Neuronal stem cell (in vitro differentiated cells): ENCODE data around the gene TTLL8.
A peak's percentile ranks its signal among the peaks of the same experiment; 100 is the strongest.

Source experiments
- DNase-seq: peaks from one replicate; pipeline ENCODE4 v3.0.0-alpha.2; 2013; ENCODE audit warnings: low spot score
- H2AFZ ChIP-seq: one replicate; pipeline ENCODE4 v1.6.1; 2013; ENCODE audit warnings: mild to moderate bottlenecking, low read length, inconsistent platforms
- H2AK5ac ChIP-seq: 2 replicates; pipeline ENCODE4 v1.6.1; 2013; ENCODE audit warnings: low read depth, mild to moderate bottlenecking, inconsistent platforms, low read length, moderate library complexity, mixed read lengths
- H2BK120ac ChIP-seq: 2 replicates; pipeline ENCODE4 v1.6.1; 2013; ENCODE audit warnings: low read depth, mild to moderate bottlenecking, inconsistent platforms, low read length, moderate library complexity, mixed read lengths
- H2BK12ac ChIP-seq: one replicate; pipeline ENCODE4 v1.6.1; 2013; ENCODE audit warnings: low read length, inconsistent platforms
- H2BK15ac ChIP-seq: 2 replicates; pipeline ENCODE4 v1.6.1; 2013; ENCODE audit warnings: mild to moderate bottlenecking, low read length, inconsistent platforms, mixed read lengths
- H2BK5ac ChIP-seq: one replicate; pipeline ENCODE4 v1.6.1; 2013; ENCODE audit warnings: inconsistent platforms, mild to moderate bottlenecking, low read length, moderate library complexity
- H3K14ac ChIP-seq: one replicate; pipeline ENCODE4 v1.6.1; 2013; ENCODE audit warnings: low read length, inconsistent platforms
- H3K18ac ChIP-seq: 2 replicates; pipeline ENCODE4 v1.6.1; 2013; ENCODE audit warnings: low read length, inconsistent platforms
- H3K23ac ChIP-seq: 2 replicates; pipeline ENCODE4 v1.6.1; 2013; ENCODE audit warnings: low read depth, mild to moderate bottlenecking, mixed read lengths, low read length, inconsistent platforms; ENCODE audit not compliant: poor library complexity
- H3K27ac ChIP-seq: replicated peaks from 3 replicates; pipeline ENCODE4 v1.5.1; 2013; ENCODE audit warnings: low read length, inconsistent platforms
- H3K27me3 ChIP-seq, 3 experiments: 2 replicates each; pipeline ENCODE4 v1.6.1; 2013; ENCODE audit warnings: low read length in 3 of 3, mild to moderate bottlenecking in 2 of 3, inconsistent platforms in 1 of 3, low read depth in 1 of 3, mixed read lengths in 1 of 3, moderate library complexity in 1 of 3; ENCODE audit not compliant: control insufficient read depth in 3 of 3, insufficient read depth in 3 of 3
- H3K36me3 ChIP-seq, 2 donors: replicated peaks in 1 of 2; 2 replicates each; pipeline ENCODE4 v1.6.1; 2013; ENCODE audit warnings: low read length in 2 of 2; ENCODE audit not compliant: control insufficient read depth in 2 of 2, insufficient read depth in 2 of 2
- H3K4ac ChIP-seq: 2 replicates; pipeline ENCODE4 v1.6.1; 2013; ENCODE audit warnings: inconsistent platforms, mild to moderate bottlenecking, low read length, moderate library complexity
- H3K4me1 ChIP-seq, 2 donors: 1 replicate in 1 of 2; 2 replicates in 1 of 2; pipeline ENCODE4 v1.6.1; 2013; ENCODE audit warnings: low read length in 2 of 2, low read depth in 1 of 2; ENCODE audit not compliant: control insufficient read depth in 2 of 2, insufficient read depth in 1 of 2
- H3K4me2 ChIP-seq: one replicate; pipeline ENCODE4 v1.6.1; 2013; ENCODE audit warnings: mild to moderate bottlenecking, low read length, inconsistent platforms; ENCODE audit not compliant: insufficient read depth, poor library complexity, severe bottlenecking
- H3K4me3 ChIP-seq, 2 donors: 2 replicates each; pipeline ENCODE4 v1.5.1; 2013; ENCODE audit warnings: low read length in 2 of 2, mild to moderate bottlenecking in 2 of 2, inconsistent platforms in 1 of 2, moderate library complexity in 1 of 2
- H3K79me1 ChIP-seq: one replicate; pipeline ENCODE4 v1.6.1; 2013; ENCODE audit warnings: low read depth, mild to moderate bottlenecking, inconsistent platforms, low read length, moderate library complexity
- H3K9ac ChIP-seq: one replicate; pipeline ENCODE4 v1.6.1; 2013; ENCODE audit warnings: mild to moderate bottlenecking, low read depth, low read length, inconsistent platforms; ENCODE audit not compliant: poor library complexity
- H3K9me3 ChIP-seq, 2 donors: replicated peaks in 1 of 2; 2 replicates each; pipeline versions ENCODE3 to v1.6.1; 2013; ENCODE audit warnings: low read length in 2 of 2, mild to moderate bottlenecking in 2 of 2, inconsistent platforms in 1 of 2, low read depth in 1 of 2, mixed read lengths in 1 of 2, moderate library complexity in 1 of 2; ENCODE audit not compliant: control insufficient read depth in 2 of 2, insufficient read depth in 1 of 2
- H4K8ac ChIP-seq: one replicate; pipeline ENCODE4 v1.6.1; 2013; ENCODE audit warnings: low read depth, mild to moderate bottlenecking, inconsistent platforms, low read length, moderate library complexity
- H4K91ac ChIP-seq: one replicate; pipeline ENCODE4 v1.6.1; 2013; ENCODE audit warnings: low read length, low read depth, mild to moderate bottlenecking, inconsistent platforms; ENCODE audit not compliant: poor library complexity
- WGBS, 2 donors: extraction: QIAGEN DNeasy Blood & Tissue Kit; methylation state at CpG; one replicate each; pipeline ENCODE4 v1.1.7; 2013; ENCODE audit warnings: missing lambda C conversion rate in 2 of 2, mixed read lengths in 1 of 2; ENCODE audit not compliant: insufficient read length in 2 of 2, insufficient replicate concordance in 1 of 2; ENCODE audit errors: extremely low coverage in 2 of 2; 5-methylcytosine and 5-hydroxymethylcytosine counted together

TTLL8 gene

DNA sequence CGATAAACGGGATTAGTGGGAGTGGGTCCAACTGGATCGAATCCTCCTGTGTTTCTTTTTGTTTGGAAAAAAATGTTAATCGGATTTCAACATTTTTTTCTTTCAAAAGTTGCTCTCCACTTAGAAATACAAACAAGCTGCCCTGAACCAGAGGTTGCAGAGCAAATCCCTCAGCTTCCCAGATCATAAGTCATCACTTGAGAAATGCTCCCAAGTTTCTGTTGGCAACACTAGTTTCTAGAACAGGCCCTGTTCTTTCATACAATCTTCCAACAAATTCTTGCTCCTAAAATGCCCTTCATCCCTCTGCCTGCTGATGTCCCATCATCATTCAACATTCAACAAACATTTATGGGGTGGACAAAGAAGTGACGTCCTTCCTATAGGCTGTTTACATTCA lies 28.4 kb upstream of the TTLL8 start:
- Histone ChIP-seq H2BK5ac (no peak overlapping the region), H3K79me1 (no peaks in the 10 kb centered on the region), H3K9me3 (peaks cover 5 to 8% of the 10 kb centered on the region in 2 donors), H3K4ac (no peak overlapping the region), H3K23ac (no peak overlapping the region), H2AFZ (peak overlapping the region; percentile 17), H3K4me1 (peaks cover 0 to 14% of the 10 kb centered on the region in 2 donors), H3K18ac (no peak overlapping the region), H4K91ac (no peak overlapping the region), H3K27me3 (no peaks in the 10 kb centered on the region), H3K14ac (no peak overlapping the region), H2AK5ac (no peak overlapping the region), H4K8ac (no peak overlapping the region), H2BK15ac (no peak overlapping the region), H2BK12ac (no peak overlapping the region), H3K4me3 (no peak overlapping the region), H3K36me3 (no peaks in the 10 kb centered on the region), H3K27ac (no peak overlapping the region), H3K4me2 (no peak overlapping the region), H2BK120ac (no peak overlapping the region), H3K9ac (no peak overlapping the region)
- WGBS, 2 donors: no CpG with 5 or more reads among the region's 5 CpGs
- no peak for DNase-seq

DNA sequence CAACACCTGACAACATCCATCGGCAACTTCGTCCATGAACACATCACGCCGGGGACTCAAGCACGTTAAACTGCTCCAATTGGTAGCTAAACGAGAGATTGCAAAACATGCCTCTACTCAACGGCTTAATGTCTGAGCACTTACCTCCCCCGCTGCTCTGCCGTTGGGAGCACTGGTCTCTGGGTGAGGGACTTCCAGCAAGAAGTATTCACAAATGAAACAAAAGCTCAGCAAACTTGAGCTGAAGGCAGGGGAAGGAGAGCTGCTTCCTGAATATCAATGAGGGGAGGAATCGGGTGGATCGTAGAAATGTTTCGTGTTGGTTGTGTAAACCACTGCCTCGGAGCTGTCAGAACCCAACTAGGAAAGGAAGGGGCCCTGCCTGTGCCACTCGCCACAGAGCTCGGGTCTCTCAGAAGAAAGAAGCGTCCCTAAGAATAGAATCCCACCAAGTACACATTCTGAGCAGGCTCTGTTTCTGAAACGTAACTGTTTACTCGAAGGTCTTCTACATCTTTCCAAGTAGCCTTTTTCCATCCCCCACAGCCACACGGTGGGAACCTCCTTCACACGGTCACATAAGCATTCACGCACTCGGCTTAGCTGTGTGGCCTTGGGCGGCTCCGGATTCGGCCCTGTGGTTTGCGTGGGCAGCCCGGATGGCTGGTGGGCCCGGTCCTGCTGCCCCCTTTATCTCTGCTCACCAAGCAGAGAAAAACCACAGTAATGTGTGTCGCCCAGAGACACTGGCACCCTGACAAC lies 27.3 kb upstream of the TTLL8 start, which contains the start of gene MLC1:
Gene MLC1 (minus strand): TSS at position 216 of the 762 bp plus-strand sequence. CDS start 524 bp downstream, outside the sequence.
- no peaks in the 10 kb centered on the region for H3K27me3 ChIP-seq
- H2AK5ac ChIP-seq: peak within 1 kb of the TSS; percentile 92
- peak within 1 kb of the TSS; percentile 84 for H3K18ac ChIP-seq
- H2BK15ac ChIP-seq: peak within 1 kb of the TSS; percentile 91
- peaks cover 0 to 14% of the 10 kb centered on the region in 2 donors for H3K4me1 ChIP-seq
- H2BK120ac ChIP-seq: peak within 1 kb of the TSS; percentile 98
- H3K4me2 ChIP-seq: no peak within 1 kb of the TSS
- H3K9ac ChIP-seq: no peak within 1 kb of the TSS
- H3K27ac ChIP-seq: no peak within 1 kb of the TSS
- H4K8ac ChIP-seq: no peak within 1 kb of the TSS
- peaks cover 5 to 8% of the 10 kb centered on the region in 2 donors for H3K9me3 ChIP-seq
- no peak within 1 kb of the TSS for H4K91ac ChIP-seq
- peak within 1 kb of the TSS; percentile 92 for H2BK12ac ChIP-seq
- no peak within 1 kb of the TSS for H3K4ac ChIP-seq
- WGBS, 2 donors: no CpG with 5 or more reads among the region's 29 CpGs
- H3K14ac ChIP-seq: peak within 1 kb of the TSS; percentile 63
- no peak for DNase-seq
- no peaks in the 10 kb centered on the region for H3K79me1 ChIP-seq
- no peak within 1 kb of the TSS for H2AFZ ChIP-seq
- peak within 1 kb of the TSS in 1 of 2 donors; percentile 3 for H3K4me3 ChIP-seq
- no peaks in the 10 kb centered on the region for H3K36me3 ChIP-seq
- peak within 1 kb of the TSS; percentile 58 for H3K23ac ChIP-seq
- H2BK5ac ChIP-seq: peak within 1 kb of the TSS; percentile 67

DNA sequence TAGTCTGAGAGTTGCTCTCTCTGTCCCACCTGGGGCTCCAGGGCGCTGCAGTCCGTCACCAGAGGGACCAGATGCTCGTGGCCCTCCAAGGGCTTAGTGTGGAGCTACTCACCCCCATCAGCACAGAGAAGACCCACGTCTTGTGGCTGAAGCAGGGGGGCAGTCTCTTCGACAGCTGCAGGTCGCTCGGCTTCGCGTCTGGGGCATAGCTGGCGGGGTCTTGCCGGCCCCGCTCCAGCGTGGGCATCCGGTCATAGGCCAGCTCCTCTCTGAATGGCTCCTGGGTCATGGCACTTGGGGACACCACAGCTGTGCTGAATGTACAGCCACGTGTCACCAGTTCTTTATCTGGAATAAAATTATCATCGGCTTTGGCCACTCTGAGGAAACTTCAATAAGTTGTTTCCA lies 26.5 kb upstream of the TTLL8 start:
- Histone ChIP-seq H2BK5ac (peak overlapping the region; percentile 67), H4K8ac (no peak overlapping the region), H3K4me1 (peaks cover under 1 to 14% of the 10 kb centered on the region in 2 donors), H3K14ac (peak overlapping the region; percentile 63), H2BK15ac (peak overlapping the region; percentile 91), H2AFZ (no peak overlapping the region), H3K18ac (peak overlapping the region; percentile 81), H3K79me1 (no peaks in the 10 kb centered on the region), H3K4me3 (no peak overlapping the region), H3K27ac (no peak overlapping the region), H3K9ac (no peak overlapping the region), H3K4me2 (no peak overlapping the region), H4K91ac (no peak overlapping the region), H2AK5ac (peak overlapping the region; percentile 24), H3K4ac (no peak overlapping the region), H3K23ac (no peak overlapping the region), H3K36me3 (no peaks in the 10 kb centered on the region), H2BK12ac (no peak overlapping the region), H3K27me3 (no peaks in the 10 kb centered on the region), H3K9me3 (peaks cover 4 to 8% of the 10 kb centered on the region in 2 donors), H2BK120ac (peak overlapping the region; percentile 98)
- WGBS, 2 donors: no CpG with 5 or more reads among the region's 16 CpGs
- no peak for DNase-seq

DNA sequence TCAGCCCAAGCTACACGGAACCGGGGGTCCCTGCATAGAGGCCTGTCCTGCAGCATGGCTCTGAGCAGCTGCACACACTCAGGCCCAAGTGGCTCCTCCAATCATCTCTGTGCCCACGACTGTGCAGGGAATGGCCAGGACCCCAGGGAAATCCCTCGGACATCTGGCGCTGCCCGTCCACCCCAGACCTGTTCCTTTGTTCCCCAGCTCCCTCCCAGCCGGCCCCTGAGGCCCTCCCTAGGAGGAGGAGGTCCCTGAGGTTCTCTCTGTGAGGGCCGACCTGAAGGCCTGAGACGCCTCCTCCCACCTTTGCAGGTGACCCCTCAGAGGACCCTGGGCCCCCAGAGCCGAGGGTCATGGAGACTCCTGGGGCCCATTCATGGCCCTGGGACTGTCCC lies 26.0 kb upstream of the TTLL8 start:
- H3K79me1 ChIP-seq: no peaks in the 10 kb centered on the region
- H3K27me3 ChIP-seq: no peaks in the 10 kb centered on the region
- H3K23ac ChIP-seq: peak overlapping the region; percentile 58
- no CpG with 5 or more reads among the region's 10 CpGs for WGBS, 2 donors
- H2AFZ ChIP-seq: no peak overlapping the region
- no peak overlapping the region for H3K9ac ChIP-seq
- H2BK5ac ChIP-seq: peak overlapping the region; percentile 67
- H3K4me1 ChIP-seq: peaks cover 5 to 16% of the 10 kb centered on the region in 2 donors
- no peaks in the 10 kb centered on the region for H3K36me3 ChIP-seq
- no peak overlapping the region for H3K4me2 ChIP-seq
- peak overlapping the region; percentile 57 for H3K14ac ChIP-seq
- peaks cover 1 to 5% of the 10 kb centered on the region in 2 donors for H3K9me3 ChIP-seq
- H2BK120ac ChIP-seq: peak overlapping the region; percentile 98
- H3K18ac ChIP-seq: peak overlapping the region; percentile 84
- DNase-seq: no peak
- no peak overlapping the region for H4K91ac ChIP-seq
- no peak overlapping the region for H3K4me3 ChIP-seq
- peak overlapping the region; percentile 92 for H2AK5ac ChIP-seq
- H2BK15ac ChIP-seq: peak overlapping the region; percentile 98
- H3K27ac ChIP-seq: no peak overlapping the region
- peak overlapping the region; percentile 68 for H4K8ac ChIP-seq
- no peak overlapping the region for H3K4ac ChIP-seq
- peak overlapping the region; percentile 92 for H2BK12ac ChIP-seq
